Lung (tissue), 12 donors: ENCODE measurements around the gene BCAS1. TPM values are rescaled to one million over a fixed set of nuclear protein-coding genes. Genes with fewer than 3 reads are reported as not detected.

ENCODE experiments used
- ATAC-seq: fragments of 200-7000 bp; cut with Tn5 transposase; one replicate; pipeline ENCODE4 v1.9.1; 2020; ENCODE audit warnings: moderate number of reproducible peaks; ENCODE audit not compliant: insufficient read depth, low FRiP score
- DNase-seq, 3 donors: peaks; one replicate each; pipeline ENCODE4 v3.0.0-alpha.2; 2013 to 2017
- H3K27ac ChIP-seq, 2 donors: one replicate each; pipeline ENCODE4 v1.5.1; 2013; ENCODE audit warnings: mild to moderate bottlenecking in 2 of 2, moderate library complexity in 2 of 2, control low read depth in 1 of 2, inconsistent platforms in 1 of 2, low read depth in 1 of 2, low read length in 1 of 2
- H3K27me3 ChIP-seq, 3 donors: one replicate each; pipeline ENCODE4 v1.5.1; 2013; ENCODE audit warnings: low read length in 2 of 3; ENCODE audit not compliant: control insufficient read depth in 3 of 3, insufficient read depth in 3 of 3
- H3K36me3 ChIP-seq, 4 donors: one replicate each; pipeline ENCODE4 v1.5.1; 2013; ENCODE audit warnings: low read length in 4 of 4, mild to moderate bottlenecking in 1 of 4, moderate library complexity in 1 of 4; ENCODE audit not compliant: control insufficient read depth in 4 of 4, insufficient read depth in 4 of 4
- H3K4me1 ChIP-seq, 5 donors: one replicate each; pipeline ENCODE4 v1.5.1; 2013; ENCODE audit warnings: low read length in 5 of 5, mild to moderate bottlenecking in 2 of 5, moderate library complexity in 1 of 5; ENCODE audit not compliant: control insufficient read depth in 5 of 5, insufficient read depth in 5 of 5
- H3K4me3 ChIP-seq: one replicate; pipeline ENCODE4 v1.5.1; 2013; ENCODE audit warnings: mild to moderate bottlenecking, control low read depth, moderate library complexity
- H3K9ac ChIP-seq, 2 donors: one replicate each; pipeline ENCODE4 v1.5.1; 2013; ENCODE audit warnings: low read length in 2 of 2, control low read depth in 1 of 2; ENCODE audit not compliant: insufficient read depth in 1 of 2
- H3K9me3 ChIP-seq, 4 donors: one replicate each; pipeline ENCODE4 v1.5.1; 2013; ENCODE audit warnings: low read length in 3 of 4, mild to moderate bottlenecking in 1 of 4, moderate library complexity in 1 of 4; ENCODE audit not compliant: control insufficient read depth in 4 of 4, insufficient read depth in 3 of 4
- WGBS, 2 donors: extraction: QIAGEN DNeasy Blood & Tissue Kit; methylation state at CpG; one replicate each; pipeline ENCODE4 v1.1.7; 2013; 5-methylcytosine and 5-hydroxymethylcytosine counted together
- polyA plus RNA-seq, 2 donors: library from polyadenylated mRNA; stranded (reverse); fragments of 200-250 nt; gene quantifications; one replicate each; pipeline ENCODE4 v1.2.1, GENCODE V29; 2013
- total RNA-seq, 2 donors: library from RNA; depleted of rRNA in 1 of 2; stranded (reverse); fragments of >200 nt in 1 of 2; gene quantifications; one replicate each; pipeline ENCODE4 v1.2.1, GENCODE V29; 2014 to 2021
- TF ChIP-seq, protein P1 (sequence below): IDR thresholded peaks from 2 replicates; pipeline ENCODE4 v1.5.1; 2012; ENCODE audit warnings: mild to moderate bottlenecking; ENCODE audit errors: control extremely low read depth, extremely low read depth
- donor health status: control.
- donor health status: control.
- donor health status: Bipolar disorder and iron deficiency.
- donor health status: healthy.
- donor health status: DM: yes; HTN: yes; CAD: no.

The BCAS1 gene
- total and polyA plus RNA-seq, 4 donors: 1.2 to 4.0 (median 2.3) TPM

DNA sequence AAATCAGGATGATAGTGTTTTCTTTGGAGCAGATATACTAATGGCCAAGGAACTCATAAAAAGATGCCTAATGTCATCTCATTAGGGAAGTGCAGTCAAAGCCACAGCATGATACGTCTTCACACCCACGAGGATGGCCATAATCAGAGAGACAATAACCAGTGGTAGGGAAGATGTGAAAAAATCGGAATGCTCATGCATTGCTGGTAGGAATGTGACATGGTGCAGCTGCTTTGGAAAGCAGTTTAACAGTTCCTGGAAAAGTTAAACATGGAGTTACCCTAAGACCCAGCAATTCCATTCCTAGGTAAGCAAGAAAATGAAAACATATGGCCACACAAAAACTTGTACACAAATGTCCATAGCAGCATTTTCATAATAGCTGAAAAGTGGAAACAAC is 29.9 kb downstream of the BCAS1 start:
- TF ChIP-seq, protein P1, sequence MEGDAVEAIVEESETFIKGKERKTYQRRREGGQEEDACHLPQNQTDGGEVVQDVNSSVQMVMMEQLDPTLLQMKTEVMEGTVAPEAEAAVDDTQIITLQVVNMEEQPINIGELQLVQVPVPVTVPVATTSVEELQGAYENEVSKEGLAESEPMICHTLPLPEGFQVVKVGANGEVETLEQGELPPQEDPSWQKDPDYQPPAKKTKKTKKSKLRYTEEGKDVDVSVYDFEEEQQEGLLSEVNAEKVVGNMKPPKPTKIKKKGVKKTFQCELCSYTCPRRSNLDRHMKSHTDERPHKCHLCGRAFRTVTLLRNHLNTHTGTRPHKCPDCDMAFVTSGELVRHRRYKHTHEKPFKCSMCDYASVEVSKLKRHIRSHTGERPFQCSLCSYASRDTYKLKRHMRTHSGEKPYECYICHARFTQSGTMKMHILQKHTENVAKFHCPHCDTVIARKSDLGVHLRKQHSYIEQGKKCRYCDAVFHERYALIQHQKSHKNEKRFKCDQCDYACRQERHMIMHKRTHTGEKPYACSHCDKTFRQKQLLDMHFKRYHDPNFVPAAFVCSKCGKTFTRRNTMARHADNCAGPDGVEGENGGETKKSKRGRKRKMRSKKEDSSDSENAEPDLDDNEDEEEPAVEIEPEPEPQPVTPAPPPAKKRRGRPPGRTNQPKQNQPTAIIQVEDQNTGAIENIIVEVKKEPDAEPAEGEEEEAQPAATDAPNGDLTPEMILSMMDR: no peak
- no peak overlapping the region for H3K9ac ChIP-seq
- no peaks in the 10 kb centered on the region for H3K27me3 ChIP-seq
- H3K4me3 ChIP-seq: no peak overlapping the region
- H3K27ac ChIP-seq: no peak overlapping the region
- ATAC-seq (no peak), DNase-seq (peak in 2 of 3 donors; percentile 49 to 50)
- 64% methylated on average over 3 of the region's 3 CpGs; no CpG with 5 or more reads in 1 of the 2 donors for WGBS, 2 donors
- H3K9me3 ChIP-seq: no peaks in the 10 kb centered on the region
- H3K4me1 ChIP-seq: peaks cover 0 to 12% (median 0%) of the 10 kb centered on the region in 5 donors
- no peaks in the 10 kb centered on the region for H3K36me3 ChIP-seq

DNA sequence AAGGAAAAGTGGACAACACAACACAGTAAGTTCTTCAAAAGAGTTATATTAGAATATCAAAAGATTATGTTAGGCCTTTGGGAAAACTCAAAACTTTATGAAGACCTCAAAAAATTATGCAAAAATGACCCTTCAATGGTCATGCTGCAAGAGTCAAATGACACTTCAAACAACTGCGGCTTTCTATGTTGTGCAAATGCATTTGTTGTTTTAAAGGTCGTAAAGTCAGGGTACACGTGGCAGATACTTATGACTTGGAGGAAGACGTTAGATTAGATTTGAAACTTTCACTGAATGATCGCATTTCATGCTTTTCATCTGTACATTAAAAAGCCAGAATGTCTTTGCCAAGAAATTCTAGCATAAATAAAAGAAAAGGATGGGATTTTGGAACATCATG is 31.4 kb downstream of the BCAS1 start:
- Histone ChIP-seq H3K4me1 (peaks cover 0 to 12% (median 0%) of the 10 kb centered on the region in 5 donors), H3K27me3 (no peaks in the 10 kb centered on the region), H3K9ac (no peak overlapping the region), H3K36me3 (no peaks in the 10 kb centered on the region), H3K27ac (no peak overlapping the region), H3K4me3 (no peak overlapping the region), H3K9me3 (no peaks in the 10 kb centered on the region)
- TF ChIP-seq, protein P1: no peak
- WGBS, 2 donors: 69% methylated on average over 5 of the region's 5 CpGs; no CpG with 5 or more reads in 1 of the 2 donors
- ATAC-seq (no peak), DNase-seq (peak in 1 of 3 donors; percentile 55)

DNA sequence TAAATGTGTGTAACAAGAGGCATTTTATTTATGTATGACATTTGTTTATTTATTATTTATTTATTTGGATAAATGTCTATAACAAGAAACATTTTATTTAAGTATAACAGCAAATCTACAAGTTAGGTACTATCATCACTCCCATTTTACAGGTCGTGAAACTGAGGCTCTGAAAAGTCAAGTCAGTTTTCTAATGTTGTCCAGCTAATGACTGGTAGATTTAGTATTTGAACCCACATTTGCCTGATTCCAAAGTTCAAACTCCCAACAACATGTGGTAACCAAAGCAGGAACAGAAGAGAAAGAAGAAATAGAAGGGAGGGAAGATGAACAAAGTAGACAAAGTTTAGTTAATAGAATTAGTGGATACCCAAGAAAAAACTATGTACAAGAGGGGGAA is 32.9 kb downstream of the BCAS1 start:
- Histone ChIP-seq H3K9ac (no peak overlapping the region), H3K27me3 (no peaks in the 10 kb centered on the region), H3K4me3 (no peak overlapping the region), H3K9me3 (no peaks in the 10 kb centered on the region), H3K4me1 (no peaks in the 10 kb centered on the region), H3K36me3 (no peaks in the 10 kb centered on the region), H3K27ac (no peak overlapping the region)
- WGBS, 2 donors: 0% methylated on average over 1 of the region's 1 CpG; no CpG with 5 or more reads in 1 of the 2 donors
- ATAC-seq (no peak), DNase-seq (no peak)
- TF ChIP-seq, protein P1: no peak

DNA sequence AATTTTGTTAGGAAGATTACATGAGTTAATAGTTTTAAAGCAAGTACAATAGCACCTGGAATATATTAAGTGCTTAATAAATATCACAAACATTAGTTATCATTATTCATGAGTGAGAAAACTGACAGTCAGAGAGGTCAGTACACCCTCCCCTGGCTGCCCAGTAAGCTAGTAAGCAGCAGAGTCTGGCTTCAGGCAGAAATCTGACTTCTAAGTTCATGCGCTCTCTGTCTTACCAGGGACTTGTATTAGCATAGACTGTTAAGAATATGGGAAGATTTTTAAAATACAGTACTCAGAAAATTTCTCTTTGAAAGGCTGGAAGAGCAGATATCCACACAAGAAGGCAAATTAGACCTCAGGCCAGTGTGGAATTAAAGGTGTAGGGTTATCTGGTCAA is 40.8 kb downstream of the BCAS1 start:
- WGBS, 2 donors: 91 to 97% methylated on average over 1 of the region's 1 CpG
- peaks cover 0 to 4% (median 0%) of the 10 kb centered on the region in 4 donors for H3K9me3 ChIP-seq
- no peaks in the 10 kb centered on the region for H3K27me3 ChIP-seq
- no peaks in the 10 kb centered on the region for H3K36me3 ChIP-seq
- H3K4me3 ChIP-seq: no peak overlapping the region
- TF ChIP-seq, protein P1: no peak
- H3K4me1 ChIP-seq: peaks cover 0 to 8% (median 0%) of the 10 kb centered on the region in 5 donors
- no peak overlapping the region for H3K9ac ChIP-seq
- ATAC-seq (no peak), DNase-seq (no peak)
- no peak overlapping the region for H3K27ac ChIP-seq
